ENCODE results near the gene ST6GALNAC4.

- no peak for TF ChIP-seq CTCF (conservative IDR thresholded peaks at IDR 0.05; ENCODE audit: low read length)
- TF ChIP-seq EZH2phosphoT487 (IDR thresholded peaks at IDR 0.05; ENCODE audit: borderline replicate concordance, low read depth, low read length), result no peak
Measured at GRCh38 chr9:127959841-127960409, 43.1 kb upstream of the ST6GALNAC4 start.

Data from OCI-LY7 (cell line).